NCI-H1417 (cell line): ENCODE data around the gene RAET1G.
A peak's percentile ranks its signal among the peaks of the same experiment; 100 is the strongest.
"Not testable (repeated sequence)": the region's sequence is repeated elsewhere in the genome, so short reads cannot be mapped to it uniquely, and the experiment has no call there.

Experiments used
- DNase-seq, 3 experiments: peaks; one replicate each; lab custom pipeline; 2025; lab: John Stamatoyannopoulos, UW

Gene RAET1G

GRCh38 chr6:149913540-149914240 is 9.2 kb downstream of the RAET1G start:
- no peak for DNase-seq

GRCh38 chr6:149913085-149913484 is 9.8 kb downstream of the RAET1G start:
- DNase-seq: no peak

- not testable (repeated sequence) for DNase-seq
Observed at GRCh38 chr6:149912680-149913079, 10.2 kb downstream of the RAET1G start.

- DNase-seq: no peak
Observed at GRCh38 chr6:149910721-149911151, 12.2 kb downstream of the RAET1G start.

GRCh38 chr6:149909701-149910470 is 13.0 kb downstream of the RAET1G start:
- DNase-seq: no peak

- DNase-seq: not testable (repeated sequence)
Observed at GRCh38 chr6:149908480-149908879, 14.4 kb downstream of the RAET1G start.

- DNase-seq: no peak
Observed at GRCh38 chr6:149907317-149907716, 15.6 kb downstream of the RAET1G start.

GRCh38 chr6:149906405-149906804 is 16.5 kb downstream of the RAET1G start:
- no peak for DNase-seq

GRCh38 chr6:149905911-149906371 is 17.0 kb downstream of the RAET1G start:
- DNase-seq: no peak

- no peak for DNase-seq
Observed at GRCh38 chr6:149905371-149905910, 17.5 kb downstream of the RAET1G start.

- DNase-seq: peak in 1 of 3 experiments; percentile 26
Observed at GRCh38 chr6:149904661-149905370, 18.1 kb downstream of the RAET1G start.

- DNase-seq: peak; percentile 64 to 88 (median 73)
Observed at GRCh38 chr6:149903938-149904611, 18.8 kb downstream of the RAET1G start.

- no peak for DNase-seq
Observed at GRCh38 chr6:149901444-149902140, 21.3 kb downstream of the RAET1G start.

- DNase-seq: no peak
Observed at GRCh38 chr6:149900620-149901443, 22.1 kb downstream of the RAET1G start.

- no peak for DNase-seq
Observed at GRCh38 chr6:149899926-149900619, 22.8 kb downstream of the RAET1G start.

GRCh38 chr6:149899486-149899885 is 23.4 kb downstream of the RAET1G start:
- DNase-seq: no peak

GRCh38 chr6:149898966-149899365 is 24.0 kb downstream of the RAET1G start:
- DNase-seq: no peak

GRCh38 chr6:149897855-149898744 is 24.8 kb downstream of the RAET1G start, which contains the start of gene RAET1E:
Gene RAET1E (minus strand): TSS chr6:149898113. CDS start chr6:149890901, 7,212 bp downstream.
- peak in 1 of 3 experiments; percentile 14 for DNase-seq
